T-helper 22 cell (primary cell): ENCODE measurements around the gene OR2J1.
"Not testable (repeated sequence)": the region's sequence is repeated elsewhere in the genome, so short reads cannot be mapped to it uniquely, and the experiment has no call there.

ENCODE experiments used
- DNase-seq: peaks from one replicate; pipeline ENCODE4 v3.0.0-alpha.2; 2020; ENCODE audit warnings: low read depth

Gene OR2J1

DNA sequence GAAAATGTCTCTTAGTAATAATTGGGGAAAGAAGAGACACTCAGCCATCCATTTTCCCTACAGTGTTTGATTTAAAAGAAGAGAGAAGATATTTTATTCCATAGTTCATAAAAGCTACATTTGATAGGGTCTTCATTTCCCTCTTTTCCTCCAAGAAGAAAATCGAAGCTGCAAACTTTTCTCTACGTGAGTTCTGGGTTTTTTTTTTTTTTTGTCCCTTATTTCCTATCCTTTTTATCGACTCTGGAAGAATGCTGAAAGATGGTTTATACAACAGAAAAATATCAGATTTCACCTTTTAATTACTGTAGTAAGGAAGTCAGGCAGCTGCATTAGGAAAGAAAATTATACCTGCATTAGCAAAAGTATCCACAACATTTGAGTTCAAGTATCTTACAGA is at the start of gene OR2J1:
Gene OR2J1, plus strand, starts transcription at position 301 of the 400 bp plus-strand sequence. CDS start 1,453 bp downstream, outside the sequence.
- DNase-seq = no peak

DNA sequence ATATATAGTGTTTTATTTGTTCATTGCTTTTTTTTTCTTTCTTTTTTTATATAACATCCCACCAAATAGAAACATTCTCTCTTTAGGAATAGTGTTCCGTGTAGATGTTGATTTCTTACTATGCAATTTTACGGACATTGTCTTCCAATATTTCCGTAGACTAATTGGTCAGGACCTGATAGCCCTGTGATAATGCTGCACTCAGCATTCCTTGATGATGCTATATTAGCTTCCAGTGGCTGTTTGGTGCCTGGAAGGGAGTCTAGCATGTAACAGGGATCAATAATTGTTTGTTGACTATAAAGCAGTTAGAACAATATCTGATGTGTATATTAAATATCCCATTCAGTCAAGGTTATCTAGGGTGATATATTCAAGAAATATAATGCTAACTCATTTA is 47.6 kb upstream of the OR2J1 start:
- no peak for DNase-seq

DNA sequence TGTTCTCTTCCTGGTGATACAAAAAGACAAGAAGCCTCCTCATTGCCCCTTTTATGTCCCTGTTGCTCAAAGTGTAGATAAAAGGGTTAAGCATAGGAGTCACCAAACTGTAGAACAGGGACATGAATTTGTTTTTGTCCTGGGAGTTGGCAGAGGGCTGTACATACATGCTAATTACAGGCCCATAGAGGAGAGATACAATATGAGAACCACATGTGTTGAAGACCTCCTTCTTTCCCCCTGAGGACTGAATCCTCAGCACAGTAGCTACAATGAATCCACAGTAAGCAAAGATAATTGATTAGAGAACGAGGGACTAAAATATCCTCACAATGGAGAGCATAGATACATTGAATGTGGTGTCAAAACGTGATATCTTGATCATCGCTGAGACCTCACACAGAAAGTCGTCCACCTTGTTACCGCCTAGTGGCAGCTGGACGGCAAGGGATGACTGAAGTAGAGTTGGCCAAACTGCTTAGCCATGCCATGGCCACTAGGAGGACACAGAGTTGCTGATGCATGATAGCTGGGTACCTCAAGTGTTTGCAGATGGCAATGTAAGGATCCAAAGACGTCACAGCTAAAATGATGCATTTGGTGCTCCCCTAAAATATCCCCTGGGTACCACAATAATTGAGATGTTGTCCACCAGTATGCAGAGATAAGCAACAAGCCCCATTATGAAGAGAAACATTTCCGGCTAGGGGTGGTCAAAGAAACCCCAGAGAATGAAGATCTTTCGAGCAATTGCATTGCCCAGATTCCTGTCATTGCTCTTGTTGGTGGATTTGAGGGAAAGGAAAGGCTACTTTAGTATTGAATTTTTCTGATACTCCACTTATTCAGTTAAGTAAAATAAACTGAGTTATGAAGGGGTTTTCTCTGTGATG is 27.2 kb upstream of the OR2J1 start:
- DNase-seq = no peak

DNA sequence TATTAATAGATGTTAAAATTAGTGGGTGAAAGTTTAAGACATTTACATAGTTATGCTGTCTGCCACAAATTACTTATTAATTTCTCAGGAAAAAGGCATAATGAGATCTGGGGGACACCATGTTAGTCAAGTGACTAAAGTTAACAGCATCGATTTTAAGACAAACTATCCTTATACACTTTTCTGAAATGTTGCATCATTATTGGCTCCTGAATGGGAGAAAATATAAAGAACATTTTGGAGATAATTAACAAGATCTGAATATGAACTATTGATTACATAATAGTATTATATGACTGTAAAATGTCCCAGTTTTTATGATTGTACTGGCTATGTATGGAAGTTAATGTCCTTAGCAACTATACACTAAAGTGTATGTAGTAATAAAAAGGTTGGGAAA is 20.1 kb upstream of the OR2J1 start:
- DNase-seq = no peak

DNA sequence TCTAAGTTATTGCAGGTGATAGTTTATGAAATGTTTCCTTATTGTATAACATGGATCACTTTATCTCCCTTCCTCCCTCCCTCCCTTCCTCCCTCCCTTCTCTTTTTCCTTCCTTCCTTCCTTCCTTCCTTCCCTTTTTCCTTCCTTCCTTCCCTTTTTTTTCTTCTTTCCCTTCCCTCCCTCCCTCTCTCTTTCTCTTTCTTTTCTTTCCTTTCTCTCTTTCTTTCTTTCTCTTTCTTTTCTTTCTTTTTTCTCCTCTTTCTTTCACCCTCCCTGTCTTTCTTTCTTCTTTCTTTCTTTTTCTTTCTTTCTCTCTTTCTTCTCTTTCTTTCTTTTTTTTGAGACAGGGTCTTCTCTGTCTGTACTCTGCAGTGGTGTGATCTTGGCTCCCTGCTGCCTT is 18.0 kb upstream of the OR2J1 start:
- DNase-seq = no peak

DNA sequence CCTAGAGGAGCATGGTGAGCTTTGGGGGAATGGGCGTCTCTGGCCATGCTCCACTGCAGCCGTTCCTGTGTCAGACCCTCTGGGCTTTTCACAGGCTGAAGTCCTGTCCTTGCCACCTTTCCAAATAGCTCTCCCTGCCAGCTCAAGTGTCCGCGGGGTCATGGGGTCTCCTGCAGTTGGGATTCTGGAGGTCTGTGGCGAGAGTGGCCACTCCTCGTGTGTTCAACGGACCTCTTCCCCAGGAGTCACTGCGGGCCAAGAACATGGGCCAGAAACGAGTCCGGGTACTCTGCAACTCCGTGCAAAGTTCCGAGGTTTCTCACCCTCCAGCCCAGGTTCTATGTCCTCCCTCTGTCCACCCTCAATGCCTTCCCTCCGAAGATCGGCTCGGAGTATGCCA is 16.8 kb upstream of the OR2J1 start:
- DNase-seq = no peak

DNA sequence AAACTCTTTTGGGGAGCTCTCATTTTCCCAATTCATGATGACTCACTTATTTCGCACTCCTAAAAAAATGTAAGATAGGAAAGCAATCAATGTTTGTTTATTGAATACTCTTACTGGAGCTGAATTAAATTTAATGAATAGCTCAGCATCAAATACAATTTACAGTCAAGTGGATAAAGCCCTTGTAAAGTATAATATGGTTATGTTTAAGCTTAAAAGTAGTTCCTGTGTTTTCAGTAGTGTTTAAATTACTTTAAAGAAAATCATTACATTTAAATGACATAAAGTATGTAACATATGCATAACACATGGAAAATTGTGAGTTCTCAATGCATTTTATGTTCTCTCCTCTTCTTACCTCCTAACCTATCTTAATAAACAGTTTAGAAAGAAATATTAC is 12.1 kb upstream of the OR2J1 start, which contains the start of gene OR2B3:
Gene OR2B3, minus strand, starts transcription at position 101 of the 400 bp plus-strand sequence. Its CDS starts 65 bp downstream, at position 36.
- no peak for DNase-seq

DNA sequence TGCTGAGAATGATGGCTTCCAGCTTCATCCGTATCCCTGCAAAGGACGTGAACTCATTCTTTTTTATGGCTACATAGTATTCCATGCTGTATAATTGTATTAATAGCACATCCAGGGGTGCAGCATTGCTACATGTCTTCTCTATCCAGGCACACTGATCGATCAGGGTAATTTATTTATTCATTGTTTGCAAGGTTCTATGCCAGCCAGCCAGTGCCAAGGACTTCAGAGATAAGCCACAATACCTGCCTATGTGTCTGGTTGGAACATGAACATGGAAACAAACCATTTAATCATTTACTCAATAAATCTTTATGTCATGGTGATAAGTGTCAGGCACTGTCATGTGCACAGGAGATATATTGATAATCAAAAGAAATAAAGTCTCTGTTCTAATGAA is 6.3 kb upstream of the OR2J1 start:
- no peak for DNase-seq

DNA sequence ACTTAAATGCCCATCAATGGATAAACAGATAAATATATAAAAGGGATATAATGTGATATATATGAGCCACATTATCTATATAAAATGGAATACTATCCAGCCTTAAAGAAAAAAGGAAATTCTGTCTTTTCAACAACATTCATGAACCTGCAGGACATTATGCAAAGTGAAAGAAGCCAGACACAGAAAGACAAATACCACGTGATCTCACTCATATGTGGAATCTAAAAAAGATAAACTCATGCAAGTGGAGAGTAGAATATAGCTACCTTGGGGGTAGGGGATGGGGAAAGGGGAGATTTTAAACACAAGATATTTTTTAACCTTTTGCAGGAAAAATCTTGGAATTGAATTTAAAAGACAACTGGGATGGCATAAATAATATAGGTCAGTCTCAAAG is 1.5 kb upstream of the OR2J1 start:
- no peak for DNase-seq

DNA sequence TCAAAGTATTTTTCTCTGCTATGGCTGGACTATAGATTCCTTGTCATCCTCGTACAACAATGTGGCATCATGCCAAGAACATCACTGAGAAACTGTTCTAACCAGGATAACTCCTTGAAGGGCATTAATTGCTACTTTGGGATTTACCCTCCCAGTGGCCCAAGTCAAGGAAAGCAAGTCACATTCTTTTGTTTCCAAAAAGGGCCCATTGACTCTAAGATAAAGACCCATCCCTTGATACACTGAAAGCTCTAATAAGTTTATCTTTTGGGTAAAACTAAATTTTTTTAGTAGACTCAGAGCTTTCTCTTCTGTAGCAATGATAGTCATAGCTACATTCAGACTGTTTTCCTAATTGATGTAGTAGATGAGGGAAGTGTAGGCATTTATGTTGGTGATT is 8.5 kb downstream of the OR2J1 start, which contains the start of gene OR2J3:
Gene OR2J3, plus strand, starts transcription at position 301 of the 400 bp plus-strand sequence. CDS start 3,833 bp downstream, outside the sequence.
- no peak for DNase-seq

DNA sequence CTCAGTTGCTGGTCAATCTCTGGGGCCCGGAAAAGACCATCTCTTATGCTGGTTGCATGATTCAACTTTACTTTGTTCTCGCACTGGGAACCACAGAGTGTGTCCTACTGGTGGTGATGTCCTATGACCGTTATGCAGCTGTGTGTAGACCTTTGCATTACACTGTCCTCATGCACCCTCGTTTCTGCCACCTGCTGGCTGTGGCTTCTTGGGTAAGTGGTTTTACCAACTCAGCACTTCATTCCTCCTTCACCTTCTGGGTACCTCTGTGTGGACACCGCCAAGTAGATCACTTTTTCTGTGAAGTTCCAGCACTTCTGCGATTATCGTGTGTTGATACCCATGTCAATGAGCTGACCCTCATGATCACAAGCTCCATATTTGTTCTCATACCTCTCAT is 12.8 kb downstream of the OR2J1 start:
- DNase-seq = no peak

DNA sequence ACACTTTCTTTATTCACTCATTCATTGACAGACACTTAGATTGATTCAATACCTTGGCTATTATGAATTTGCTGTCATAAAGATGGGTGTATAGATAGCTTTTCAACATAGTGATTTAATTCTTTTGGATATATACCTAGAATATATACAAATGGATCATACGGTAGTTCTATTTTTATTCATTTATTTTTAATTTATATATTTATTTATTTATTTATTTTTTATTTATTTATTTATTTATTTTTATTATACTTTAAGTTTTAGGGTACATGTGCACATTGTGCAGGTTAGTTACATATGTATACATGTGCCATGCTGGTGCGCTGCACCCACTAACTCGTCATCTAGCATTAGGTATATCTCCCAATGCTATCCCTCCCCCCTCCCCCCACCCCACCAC is 15.7 kb downstream of the OR2J1 start:
- not testable (repeated sequence) for DNase-seq

DNA sequence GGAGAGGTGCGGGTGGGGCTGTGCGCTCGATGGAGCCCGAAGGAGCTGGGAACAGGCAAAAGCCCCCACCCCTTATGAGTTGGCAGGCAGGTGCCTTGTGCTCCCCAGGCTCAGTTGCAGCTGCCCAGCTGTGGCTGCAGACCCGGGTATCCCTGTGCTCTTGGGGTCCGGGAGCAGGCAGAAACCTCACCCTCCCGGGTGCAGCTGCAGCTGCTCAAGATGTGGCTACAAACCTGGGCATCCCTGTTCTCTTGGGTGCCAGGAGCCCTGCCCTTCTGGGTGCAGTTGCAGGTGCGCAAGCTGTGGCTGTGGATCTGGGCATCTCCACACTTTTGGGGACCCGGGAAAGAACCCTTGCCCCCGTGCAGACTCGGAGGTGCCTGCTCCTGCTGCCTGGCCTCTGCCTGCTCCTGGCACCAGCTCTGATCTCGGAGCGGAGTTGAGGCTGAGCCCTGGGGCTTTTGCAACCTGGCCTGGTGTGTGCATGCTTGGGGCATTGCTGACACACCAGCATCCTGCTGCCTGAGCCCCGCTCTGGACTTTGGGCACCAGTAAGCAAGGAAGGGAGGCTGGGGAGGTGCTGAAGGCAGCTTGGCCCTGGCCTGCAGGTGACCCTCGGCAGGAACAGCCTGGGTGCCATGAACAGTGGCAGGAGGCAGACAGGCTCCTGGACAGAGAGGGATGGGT is 30.2 kb downstream of the OR2J1 start:
- DNase-seq = no peak

DNA sequence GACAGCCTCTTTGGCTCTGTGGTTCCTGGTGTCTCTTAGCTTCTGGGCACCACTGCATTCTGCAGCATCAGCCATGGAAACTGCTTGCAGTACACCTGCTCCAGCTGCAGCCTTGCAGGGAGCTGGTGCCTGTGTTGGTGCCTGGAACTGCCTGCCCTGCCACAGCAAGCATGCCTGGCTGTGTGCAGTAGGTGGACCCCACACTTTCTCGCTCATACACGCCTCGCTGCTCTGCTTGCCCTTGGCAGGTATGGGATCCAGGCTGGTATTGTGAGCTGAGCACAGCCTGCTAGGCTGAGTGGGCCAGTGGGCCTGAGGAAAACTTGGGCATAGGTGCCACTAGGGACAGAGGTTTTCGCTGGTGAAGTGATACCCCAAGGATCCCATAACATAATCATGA is 31.4 kb downstream of the OR2J1 start:
- DNase-seq = no peak

DNA sequence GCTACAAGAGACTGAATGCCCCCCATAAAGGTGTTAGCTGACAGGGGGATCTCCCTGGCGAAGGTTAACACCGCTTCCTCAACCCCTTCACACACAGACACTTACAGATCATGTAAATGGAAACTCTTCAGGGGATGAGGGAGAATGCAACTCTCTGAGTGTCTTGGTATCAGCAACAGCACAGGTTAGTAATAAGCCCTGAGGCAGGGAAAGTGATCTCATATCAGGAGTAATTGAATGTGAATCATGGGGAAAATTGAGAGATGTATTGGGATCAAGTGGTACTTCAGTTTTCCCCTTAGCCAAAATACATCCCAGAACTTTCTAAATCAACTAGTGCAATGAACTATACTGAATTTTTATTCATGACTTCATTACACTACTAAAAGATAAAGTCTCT is 32.4 kb downstream of the OR2J1 start:
- no peak for DNase-seq

DNA sequence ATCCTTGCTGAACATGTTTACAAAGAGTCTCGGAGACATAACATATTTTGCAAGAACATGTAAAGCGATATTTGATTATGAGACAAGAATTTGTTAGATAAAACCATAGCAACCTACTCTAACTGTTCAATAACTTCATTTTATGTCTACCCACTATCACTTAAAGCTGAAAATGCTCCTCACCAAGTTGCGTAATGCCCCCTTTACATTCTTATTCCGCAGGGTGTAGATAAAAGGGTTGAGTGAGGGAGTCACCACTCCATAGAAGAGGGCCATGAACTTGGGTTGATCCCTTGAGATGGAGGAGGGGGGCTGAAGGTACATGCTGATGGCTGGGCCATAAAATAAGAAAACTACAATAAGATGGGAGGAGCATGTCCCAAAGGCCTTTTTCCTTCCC is 38.4 kb downstream of the OR2J1 start:
- no peak for DNase-seq

DNA sequence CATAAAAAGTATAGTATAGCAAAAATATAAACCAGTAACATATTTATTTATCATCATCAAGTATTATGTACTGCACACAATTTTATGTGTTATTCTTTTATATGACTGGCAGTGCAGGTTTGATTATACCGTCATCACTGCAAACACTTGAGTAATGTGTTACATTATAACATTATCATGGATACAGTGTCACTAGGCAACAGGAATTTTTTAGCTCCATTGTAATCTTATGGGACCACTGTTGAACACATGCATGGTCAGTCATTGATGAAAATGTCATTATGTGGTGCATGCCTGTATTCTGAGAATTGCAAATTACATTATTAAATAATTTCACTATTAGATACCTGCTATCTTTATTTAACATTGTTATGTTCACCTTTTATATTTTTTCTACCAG is 42.3 kb downstream of the OR2J1 start:
- no peak for DNase-seq

DNA sequence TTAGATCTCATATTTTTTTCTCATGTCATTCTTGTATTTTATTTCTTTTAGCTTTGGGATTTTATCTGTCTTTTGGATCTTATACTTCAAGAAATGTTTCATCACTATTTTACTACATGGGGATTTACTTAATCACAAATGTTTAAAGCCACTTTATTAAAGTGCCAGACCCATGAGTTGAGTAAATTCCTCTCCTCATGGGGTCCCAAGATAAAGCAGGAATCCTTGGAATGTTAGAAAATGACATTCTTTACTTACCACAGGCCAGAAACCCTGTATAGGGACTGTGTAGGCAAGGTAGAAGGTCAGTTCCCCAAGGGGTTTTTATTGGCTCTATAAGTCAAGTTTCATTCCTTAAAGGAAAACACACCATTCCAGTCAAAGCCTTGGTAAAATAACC is 43.0 kb downstream of the OR2J1 start:
- DNase-seq = no peak

DNA sequence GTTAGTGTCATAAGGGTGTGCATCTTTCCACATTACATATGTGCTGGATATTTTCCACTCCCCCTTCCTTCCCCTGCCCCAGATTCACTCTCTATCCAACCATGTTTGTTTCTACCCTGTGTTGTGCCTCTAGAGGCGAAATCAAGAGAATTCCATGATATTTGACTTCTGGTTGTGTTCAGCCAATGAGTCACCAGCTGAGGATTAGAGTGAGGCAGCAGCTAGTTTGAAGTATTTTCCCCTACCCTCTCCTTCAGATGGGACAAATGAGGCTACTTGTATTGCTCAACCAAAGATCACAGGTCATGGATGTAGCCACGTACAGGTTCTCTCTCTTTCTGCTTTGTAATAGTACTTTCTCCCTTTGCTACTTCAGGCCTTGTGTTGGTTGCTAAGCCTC is 46.9 kb downstream of the OR2J1 start:
- no peak for DNase-seq

DNA sequence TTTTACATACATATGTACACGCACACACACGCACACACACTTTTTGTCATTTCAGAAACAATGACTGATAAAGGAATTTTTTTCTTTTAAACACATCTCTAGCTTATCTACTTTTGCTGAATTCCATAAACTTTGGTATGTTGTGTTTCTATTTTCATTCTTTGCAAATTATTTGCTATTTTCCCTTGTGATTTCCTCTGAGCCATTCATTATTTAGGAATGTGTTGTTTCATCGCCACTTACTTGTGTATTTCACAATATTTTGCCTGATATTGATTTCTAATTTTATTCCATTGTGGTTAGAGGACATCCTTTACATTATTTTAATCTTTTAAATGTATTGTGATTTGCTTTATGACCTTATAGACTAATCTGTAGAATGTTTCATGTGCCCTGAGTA is 47.8 kb downstream of the OR2J1 start:
- DNase-seq = no peak

DNA sequence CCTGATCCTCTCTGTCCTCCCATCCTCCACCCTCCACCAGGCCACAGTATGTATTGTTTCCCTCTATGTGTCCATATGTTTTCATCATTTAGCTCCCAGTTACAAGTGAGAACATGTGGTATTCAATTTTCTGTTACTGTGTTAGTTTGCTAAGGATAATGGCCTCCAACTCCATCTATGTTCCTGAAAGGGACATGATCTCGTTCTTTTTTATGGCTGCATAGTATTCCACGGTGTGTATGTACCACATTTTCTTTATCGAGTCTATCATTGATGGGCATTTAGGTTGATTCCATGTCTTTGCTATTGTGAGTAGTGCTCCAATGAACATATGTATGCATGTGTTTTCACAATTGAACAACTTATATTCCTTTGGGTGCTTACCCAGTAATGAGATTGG is 50.2 kb downstream of the OR2J1 start:
- not testable (repeated sequence) for DNase-seq
